H1 (cell line): ENCODE results near the gene RELN. TPM values are rescaled to one million over a fixed set of nuclear protein-coding genes. Genes with fewer than 3 reads are reported as not detected.

Source experiments
- BCL11A ChIP-seq, 2 experiments: IDR thresholded peaks; one replicate each; pipeline ENCODE4 v1.6.1; 2011; ENCODE audit warnings: low read depth in 2 of 2, low read length in 2 of 2, mild to moderate bottlenecking in 2 of 2
- CTBP2 ChIP-seq: IDR thresholded peaks from 2 replicates; pipeline ENCODE4 v1.7.0; 2011; ENCODE audit warnings: borderline replicate concordance, mild to moderate bottlenecking, moderate library complexity, mixed read lengths, low read length; ENCODE audit not compliant: insufficient read depth, insufficient read length
- GTF2F1 ChIP-seq: IDR thresholded peaks from 2 replicates; pipeline ENCODE4 v1.6.1; 2012; ENCODE audit warnings: low read depth, low read length, improper control_type of control experiment, borderline replicate concordance
- KDM5A ChIP-seq: fragments of 200-600 bp; IDR thresholded peaks from 2 replicates; pipeline ENCODE4 v1.7.1; 2012; ENCODE audit warnings: mild to moderate bottlenecking, low read length, inconsistent platforms, mixed read lengths
- SIX5 ChIP-seq: IDR thresholded peaks from 2 replicates; pipeline ENCODE4 v1.6.1; 2011; ENCODE audit warnings: mild to moderate bottlenecking, low read depth, low read length
- SP1 ChIP-seq: IDR thresholded peaks from 2 replicates; pipeline ENCODE4 v1.6.1; 2011; ENCODE audit warnings: low read depth, low read length
- TCF12 ChIP-seq: IDR thresholded peaks from 2 replicates; pipeline ENCODE4 v1.6.1; 2011; ENCODE audit warnings: low read depth, mild to moderate bottlenecking, low read length
- ZNF274 ChIP-seq: IDR thresholded peaks from 2 replicates; pipeline ENCODE4 v1.7.0; 2012; ENCODE audit warnings: low read length, borderline replicate concordance; ENCODE audit errors: extremely low read depth
- polyA plus RNA-seq, 7 experiments: library from polyadenylated mRNA; depleted of rRNA in 3 of 7; stranded (reverse) in 5 of 7; unstranded in 2 of 7; fragments of >200 nt in 5 of 7; fragments of 200-250 nt in 2 of 7; gene quantifications; 1 replicate in 5 of 7; 2 replicates in 1 of 7; 4 replicates in 1 of 7; pipeline versions ENCODE4 v1.2.1 to v1.2.3, GENCODE V29; 2011 to 2013; ENCODE audit warnings: missing spikeins in 2 of 7, mixed read lengths in 2 of 7
- total RNA-seq: library from RNA; stranded (reverse); fragmentation: NEBNext Ultra II Directional; extraction: Animal tissue kit (Norgen Biotek cat#: 25700); gene quantifications from 2 replicates; pipeline ENCODE4 v1.2.1, GENCODE V29; 2021
- TF ChIP-seq, protein P1 (sequence below), 3 experiments: IDR thresholded peaks; 1 replicate in 2 of 3; 2 replicates in 1 of 3; pipeline versions ENCODE4 v1.5.1 to v1.6.1; 2011; ENCODE audit warnings: low read length in 3 of 3, mild to moderate bottlenecking in 3 of 3, inconsistent platforms in 2 of 3, low read depth in 1 of 3, moderate library complexity in 1 of 3; ENCODE audit not compliant: insufficient read depth in 1 of 3; ENCODE audit errors: control extremely low read depth in 1 of 3
- TF ChIP-seq, protein P2 (sequence below): IDR thresholded peaks from 2 replicates; pipeline ENCODE4 v1.6.1; 2012; ENCODE audit warnings: low read length, inconsistent platforms

RELN gene
- total and polyA plus RNA-seq, 2 of the 8 experiments (the other 6 are each of a cell fraction or from before 2014, with no cell fraction given): 0.03 to 0.07 TPM

- TF ChIP-seq, protein P1, sequence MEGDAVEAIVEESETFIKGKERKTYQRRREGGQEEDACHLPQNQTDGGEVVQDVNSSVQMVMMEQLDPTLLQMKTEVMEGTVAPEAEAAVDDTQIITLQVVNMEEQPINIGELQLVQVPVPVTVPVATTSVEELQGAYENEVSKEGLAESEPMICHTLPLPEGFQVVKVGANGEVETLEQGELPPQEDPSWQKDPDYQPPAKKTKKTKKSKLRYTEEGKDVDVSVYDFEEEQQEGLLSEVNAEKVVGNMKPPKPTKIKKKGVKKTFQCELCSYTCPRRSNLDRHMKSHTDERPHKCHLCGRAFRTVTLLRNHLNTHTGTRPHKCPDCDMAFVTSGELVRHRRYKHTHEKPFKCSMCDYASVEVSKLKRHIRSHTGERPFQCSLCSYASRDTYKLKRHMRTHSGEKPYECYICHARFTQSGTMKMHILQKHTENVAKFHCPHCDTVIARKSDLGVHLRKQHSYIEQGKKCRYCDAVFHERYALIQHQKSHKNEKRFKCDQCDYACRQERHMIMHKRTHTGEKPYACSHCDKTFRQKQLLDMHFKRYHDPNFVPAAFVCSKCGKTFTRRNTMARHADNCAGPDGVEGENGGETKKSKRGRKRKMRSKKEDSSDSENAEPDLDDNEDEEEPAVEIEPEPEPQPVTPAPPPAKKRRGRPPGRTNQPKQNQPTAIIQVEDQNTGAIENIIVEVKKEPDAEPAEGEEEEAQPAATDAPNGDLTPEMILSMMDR (IDR thresholded peaks at IDR 0.05; ENCODE audit: control extremely low read depth in 1 of 3, insufficient read depth in 1 of 3, low read depth in 1 of 3, low read length in 3 of 3): no peak
- TF ChIP-seq, protein P2, sequence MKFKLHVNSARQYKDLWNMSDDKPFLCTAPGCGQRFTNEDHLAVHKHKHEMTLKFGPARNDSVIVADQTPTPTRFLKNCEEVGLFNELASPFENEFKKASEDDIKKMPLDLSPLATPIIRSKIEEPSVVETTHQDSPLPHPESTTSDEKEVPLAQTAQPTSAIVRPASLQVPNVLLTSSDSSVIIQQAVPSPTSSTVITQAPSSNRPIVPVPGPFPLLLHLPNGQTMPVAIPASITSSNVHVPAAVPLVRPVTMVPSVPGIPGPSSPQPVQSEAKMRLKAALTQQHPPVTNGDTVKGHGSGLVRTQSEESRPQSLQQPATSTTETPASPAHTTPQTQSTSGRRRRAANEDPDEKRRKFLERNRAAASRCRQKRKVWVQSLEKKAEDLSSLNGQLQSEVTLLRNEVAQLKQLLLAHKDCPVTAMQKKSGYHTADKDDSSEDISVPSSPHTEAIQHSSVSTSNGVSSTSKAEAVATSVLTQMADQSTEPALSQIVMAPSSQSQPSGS: no peak
- TF ChIP-seq TCF12 (no peak), CTBP2 (no peak), KDM5A (no peak), SP1 (no peak), BCL11A (IDR thresholded peaks at IDR 0.05; ENCODE audit: low read depth in 2 of 2, low read length in 2 of 2) (no peak), GTF2F1 (no peak), SIX5 (no peak), ZNF274 (no peak)
Measured at GRCh38 chr7:103879928-103880600, 109.4 kb downstream of the RELN start (continued).
